ENCODE data around the gene NPFFR1.

- TF ChIP-seq POLR2AphosphoS5 (IDR thresholded peaks at IDR 0.05) (no peak), CTCF (IDR thresholded peaks at IDR 0.05) (no peak), POLR2A (IDR thresholded peaks at IDR 0.05; ENCODE audit: low read depth) (no peak)
Measured at GRCh38 chr10:70265032-70265689, 18.6 kb downstream of the NPFFR1 start.

All from esophagus muscularis mucosa (tissue), 3 donors.